SK-N-SH treated with all-trans-retinoic acid at 6 μM for 48 hours (cell line): ENCODE measurements around the gene CPSF7.

Source experiments
- ARNTL ChIP-seq: fragments of 450-650 bp; formaldehyde crosslinking; IDR thresholded peaks from 2 replicates; pipeline ENCODE4 v1.5.0; 2020; ENCODE audit warnings: low read depth, mild to moderate bottlenecking, moderate library complexity, borderline replicate concordance
- PATZ1 ChIP-seq: fragments of 250-450 bp; sonication (Bioruptor Pico); IDR thresholded peaks from 2 replicates; pipeline ENCODE4 v1.8.0; 2020; ENCODE audit warnings: mild to moderate bottlenecking, moderate library complexity, borderline replicate concordance
- POU6F1 ChIP-seq: fragments of 250-450 bp; sonication (Bioruptor Pico); IDR thresholded peaks from 2 replicates; pipeline ENCODE4 v1.8.0; 2021; ENCODE audit warnings: low read depth, mild to moderate bottlenecking, moderate library complexity, borderline replicate concordance
- PPARA ChIP-seq: fragments of 250-450 bp; sonication (Bioruptor Pico); IDR thresholded peaks from 2 replicates; pipeline ENCODE4 v1.5.0; 2020; ENCODE audit warnings: mild to moderate bottlenecking, borderline replicate concordance
- RARB ChIP-seq: fragments of 250-450 bp; sonication (Bioruptor Pico); IDR thresholded peaks from 2 replicates; pipeline ENCODE4 v1.8.0; 2021; ENCODE audit warnings: mild to moderate bottlenecking, moderate library complexity
- TOX ChIP-seq: fragments of 250-450 bp; sonication (Bioruptor Pico); IDR thresholded peaks from 2 replicates; pipeline ENCODE4 v1.8.0; 2021; ENCODE audit warnings: mild to moderate bottlenecking, moderate library complexity, borderline replicate concordance
- ZFP3 ChIP-seq: fragments of 250-450 bp; sonication (Bioruptor Pico); IDR thresholded peaks from 2 replicates; pipeline ENCODE4 v1.5.0; 2020; ENCODE audit warnings: mild to moderate bottlenecking, moderate library complexity
- ZNF565 ChIP-seq: fragments of 450-650 bp; formaldehyde crosslinking; conservative IDR thresholded peaks from 2 replicates; pipeline ENCODE4 v1.5.0; 2020; ENCODE audit warnings: low read depth, mild to moderate bottlenecking, moderate library complexity
- TF ChIP-seq, protein P1 (sequence below): fragments of 250-450 bp; sonication (Bioruptor Pico); IDR thresholded peaks from 2 replicates; pipeline ENCODE4 v1.5.1; 2020; ENCODE audit warnings: low read depth, mild to moderate bottlenecking, moderate library complexity
- TF ChIP-seq, protein P2 (sequence below): fragments of 250-450 bp; sonication (Bioruptor Pico); IDR thresholded peaks from 2 replicates; pipeline ENCODE4 v1.5.1; 2021; ENCODE audit warnings: mild to moderate bottlenecking, moderate library complexity

DNA sequence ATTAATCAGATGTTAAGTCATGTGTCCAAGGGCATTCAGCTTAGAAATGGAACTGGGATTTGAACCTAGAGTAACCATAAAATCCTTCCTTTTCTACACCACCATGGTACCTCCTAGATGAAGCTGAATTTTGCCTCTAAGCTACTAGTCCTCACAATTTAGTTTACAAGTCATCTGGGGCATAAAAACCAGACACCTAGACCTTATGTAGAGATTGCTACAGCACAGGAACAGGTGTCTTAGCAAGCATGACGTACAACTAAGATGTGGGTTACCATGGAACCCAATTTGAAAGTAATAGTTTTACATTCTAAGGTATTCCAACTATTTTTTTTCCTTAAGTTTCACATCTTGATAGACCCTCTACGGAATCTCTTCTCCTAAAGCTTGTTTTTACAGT is 28.2 kb downstream of the CPSF7 start:
- TF ChIP-seq RARB (no peak), ARNTL (CRISPR knock-in tag) (no peak), ZNF565 (CRISPR knock-in tag) (no peak), TOX (CRISPR knock-in tag) (no peak), PATZ1 (CRISPR knock-in tag) (no peak), PPARA (CRISPR knock-in tag) (no peak), POU6F1 (CRISPR knock-in tag) (no peak), ZFP3 (CRISPR knock-in tag) (no peak)
- TF ChIP-seq, protein P1, sequence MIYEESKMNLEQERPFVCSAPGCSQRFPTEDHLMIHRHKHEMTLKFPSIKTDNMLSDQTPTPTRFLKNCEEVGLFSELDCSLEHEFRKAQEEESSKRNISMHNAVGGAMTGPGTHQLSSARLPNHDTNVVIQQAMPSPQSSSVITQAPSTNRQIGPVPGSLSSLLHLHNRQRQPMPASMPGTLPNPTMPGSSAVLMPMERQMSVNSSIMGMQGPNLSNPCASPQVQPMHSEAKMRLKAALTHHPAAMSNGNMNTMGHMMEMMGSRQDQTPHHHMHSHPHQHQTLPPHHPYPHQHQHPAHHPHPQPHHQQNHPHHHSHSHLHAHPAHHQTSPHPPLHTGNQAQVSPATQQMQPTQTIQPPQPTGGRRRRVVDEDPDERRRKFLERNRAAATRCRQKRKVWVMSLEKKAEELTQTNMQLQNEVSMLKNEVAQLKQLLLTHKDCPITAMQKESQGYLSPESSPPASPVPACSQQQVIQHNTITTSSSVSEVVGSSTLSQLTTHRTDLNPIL: no peak
- TF ChIP-seq, protein P2, sequence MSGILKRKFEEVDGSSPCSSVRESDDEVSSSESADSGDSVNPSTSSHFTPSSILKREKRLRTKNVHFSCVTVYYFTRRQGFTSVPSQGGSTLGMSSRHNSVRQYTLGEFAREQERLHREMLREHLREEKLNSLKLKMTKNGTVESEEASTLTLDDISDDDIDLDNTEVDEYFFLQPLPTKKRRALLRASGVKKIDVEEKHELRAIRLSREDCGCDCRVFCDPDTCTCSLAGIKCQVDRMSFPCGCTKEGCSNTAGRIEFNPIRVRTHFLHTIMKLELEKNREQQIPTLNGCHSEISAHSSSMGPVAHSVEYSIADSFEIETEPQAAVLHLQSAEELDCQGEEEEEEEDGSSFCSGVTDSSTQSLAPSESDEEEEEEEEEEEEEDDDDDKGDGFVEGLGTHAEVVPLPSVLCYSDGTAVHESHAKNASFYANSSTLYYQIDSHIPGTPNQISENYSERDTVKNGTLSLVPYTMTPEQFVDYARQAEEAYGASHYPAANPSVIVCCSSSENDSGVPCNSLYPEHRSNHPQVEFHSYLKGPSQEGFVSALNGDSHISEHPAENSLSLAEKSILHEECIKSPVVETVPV (CRISPR knock-in tag): no peak
